ENCODE results near the gene ANKRD30BL.
"Not testable (repeated sequence)": the region's sequence is repeated elsewhere in the genome, so short reads cannot be mapped to it uniquely, and the experiment has no call there.

The ANKRD30BL gene, protein sequence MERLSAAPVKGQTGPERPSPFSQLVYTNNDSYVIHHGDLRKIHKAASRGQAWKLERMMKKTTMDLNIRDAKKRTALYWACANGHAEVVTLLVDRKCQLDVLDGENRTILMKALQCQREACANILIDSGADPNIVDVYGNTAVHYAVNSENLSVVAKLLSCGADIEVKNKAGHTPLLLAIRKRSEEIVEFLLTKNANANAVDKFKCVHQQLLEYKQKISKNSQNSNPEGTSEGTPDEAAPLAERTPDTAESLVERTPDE

DNA sequence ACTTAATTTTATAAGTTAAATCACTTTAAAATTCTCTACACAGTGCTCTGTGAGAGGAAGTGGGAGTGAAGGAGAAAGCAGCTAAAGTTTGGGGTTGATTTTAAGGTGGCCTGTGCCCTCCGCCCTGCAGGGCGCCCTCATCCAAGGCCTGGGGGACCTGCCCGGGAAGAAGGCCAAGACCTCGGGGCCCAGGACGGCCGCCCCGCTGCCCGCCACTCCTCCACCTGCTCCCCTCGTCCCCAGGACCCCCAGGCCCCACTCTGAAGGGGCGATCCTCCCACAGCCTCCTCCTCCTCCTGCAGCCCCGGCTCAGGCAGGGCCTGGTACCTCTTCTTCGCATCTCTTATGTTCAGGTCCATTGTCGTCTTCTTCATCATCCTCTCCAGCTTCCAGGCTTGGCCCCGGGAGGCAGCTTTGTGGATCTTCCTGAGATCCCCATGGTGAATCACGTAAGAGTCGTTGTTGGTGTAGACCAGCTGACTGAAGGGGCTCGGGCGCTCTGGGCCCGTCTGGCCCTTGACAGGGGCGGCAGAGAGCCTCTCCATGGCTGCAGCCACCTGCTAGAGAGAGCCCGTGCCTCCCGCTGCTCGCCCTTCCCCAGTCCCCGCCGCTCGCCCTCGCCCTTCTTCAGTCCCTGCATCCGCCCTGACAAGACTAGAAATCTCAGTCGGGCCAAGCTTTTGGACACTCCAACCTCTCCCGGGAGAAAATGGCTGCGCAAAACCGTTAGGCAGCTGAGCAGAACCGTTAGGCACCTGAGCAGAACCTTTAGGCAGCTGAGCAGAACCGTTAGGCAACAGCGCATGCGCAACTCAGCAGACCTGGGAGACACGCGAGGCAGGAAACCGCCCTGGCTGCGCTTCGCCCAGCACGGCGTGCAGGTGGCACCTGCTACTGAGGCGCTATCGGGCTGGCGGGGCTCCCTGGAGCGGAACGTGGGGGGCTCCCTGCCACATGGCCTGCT lies at the start of gene ANKRD30BL:
Gene ANKRD30BL (minus strand): TSS at position 792 of the 964 bp plus-strand sequence. CDS start 247 bp downstream, at position 545.
- DNase-seq (ENCODE audit: low read depth), result not testable (repeated sequence)

DNA sequence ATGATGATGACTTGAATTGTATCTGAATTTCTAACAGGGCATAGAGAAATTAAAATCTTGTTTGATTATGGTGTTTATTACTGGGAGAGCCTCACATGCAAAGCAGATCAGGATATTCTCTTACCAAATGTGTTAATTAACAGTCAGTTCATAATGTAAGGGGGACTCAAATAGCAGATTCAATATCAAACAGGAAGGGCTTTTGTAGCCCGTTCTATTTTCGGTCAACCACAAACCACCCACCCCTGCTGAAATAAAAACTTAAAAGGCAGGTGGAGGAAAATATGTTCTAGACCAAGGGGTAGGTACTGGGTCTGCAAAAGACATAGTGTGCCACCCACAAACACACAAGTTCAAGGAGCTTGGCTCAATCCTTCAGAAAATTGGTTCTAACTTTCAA lies 41.1 kb upstream of the ANKRD30BL start:
- DNase-seq (ENCODE audit: low read depth), result not testable (repeated sequence)

DNA sequence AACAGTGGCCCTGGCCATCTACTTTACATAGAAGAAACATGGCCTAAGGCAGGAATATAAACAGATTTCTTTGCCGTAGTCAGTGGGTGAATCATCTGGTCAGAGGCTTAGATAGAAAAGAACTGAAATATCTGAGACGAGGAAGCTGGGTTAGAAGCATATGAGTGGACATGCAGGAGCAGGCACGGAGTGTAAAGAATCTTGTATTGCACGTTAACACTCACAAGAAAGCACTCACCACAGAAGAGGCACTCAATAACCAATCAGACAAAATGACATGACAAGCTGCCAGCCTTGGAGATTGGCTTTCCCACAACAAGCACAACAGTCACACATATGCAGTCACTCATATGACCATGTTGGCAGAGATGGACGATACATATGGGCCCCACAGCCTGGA lies 31.1 kb upstream of the ANKRD30BL start:
- not testable (repeated sequence) for DNase-seq (ENCODE audit: low read depth)

DNA sequence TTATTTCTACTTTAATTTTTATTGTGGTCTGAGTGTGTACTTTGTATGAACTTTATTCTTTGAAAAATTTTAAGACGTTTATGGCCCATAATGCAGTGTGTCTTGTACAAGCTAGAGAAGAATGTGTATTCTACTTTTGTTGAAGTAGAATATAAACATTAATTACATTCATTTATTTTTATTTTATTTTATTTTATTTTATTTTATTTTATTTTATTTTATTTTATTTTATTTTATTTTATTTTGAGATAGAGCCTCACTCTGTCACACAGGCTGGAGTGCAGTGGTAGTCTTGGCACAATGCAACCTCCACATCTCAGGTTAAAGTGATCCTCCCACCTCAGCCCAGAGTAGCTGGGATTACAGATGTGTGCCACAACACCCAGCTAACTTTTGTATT lies 5.3 kb upstream of the ANKRD30BL start:
- DNase-seq (ENCODE audit: low read depth), result not testable (repeated sequence)

DNA sequence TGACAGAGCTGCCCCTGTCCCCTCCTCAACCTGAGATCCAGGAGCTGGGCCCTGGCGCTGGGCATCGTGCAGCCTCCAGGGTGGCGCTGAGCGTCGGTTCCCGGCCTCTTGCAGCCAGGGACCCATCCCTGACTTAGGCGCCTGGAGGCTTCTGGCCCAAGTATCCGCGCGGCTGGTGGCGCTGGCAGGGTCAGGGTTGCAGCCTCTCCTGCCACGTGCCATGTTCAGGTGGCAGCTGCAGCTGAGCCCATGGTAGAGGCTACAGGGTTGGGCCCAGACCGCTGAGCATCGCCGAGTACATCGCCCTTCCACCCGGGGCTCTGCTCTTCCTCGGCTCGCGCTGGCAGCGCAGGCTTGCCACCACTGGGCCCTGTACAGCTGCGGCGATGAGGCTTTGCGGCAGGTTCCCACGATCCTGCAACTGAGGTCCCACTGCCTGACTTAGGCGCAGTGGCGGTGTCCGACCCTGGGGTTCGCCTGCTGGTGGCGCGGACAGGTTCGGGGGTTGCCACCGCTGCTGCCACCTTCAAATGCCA lies 441 bp upstream of the ANKRD30BL start:
- DNase-seq (ENCODE audit: low read depth), result not testable (repeated sequence)

DNA sequence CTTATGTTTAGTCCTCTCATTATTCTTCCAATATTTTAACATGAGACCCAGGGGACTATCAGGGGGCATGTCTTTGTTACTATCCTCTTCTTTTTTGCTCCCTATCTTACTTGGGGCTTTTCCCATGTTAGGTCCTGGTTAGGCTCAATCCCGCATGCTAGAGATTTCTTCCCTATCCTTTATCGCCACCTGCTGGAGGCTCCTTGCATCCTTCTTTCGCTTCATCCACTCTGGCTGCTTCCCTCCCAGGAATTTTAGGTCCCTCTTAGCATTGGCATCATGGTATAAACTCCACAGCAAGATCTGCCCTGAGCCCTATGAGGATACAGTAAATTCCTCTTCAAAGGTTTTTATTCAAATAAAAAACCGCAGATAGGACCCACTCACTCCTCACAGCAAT lies 15.0 kb downstream of the ANKRD30BL start:
- DNase-seq (ENCODE audit: low read depth), result peak; percentile 38
